WTC11 (cell line): ENCODE results near the gene MRPL46. TPM values are rescaled to one million over a fixed set of nuclear protein-coding genes. Genes with fewer than 3 reads are reported as not detected.

Experiments used
- ATAC-seq: fragments of 200-7000 bp; cut with Tn5 transposase; 2 replicates; pipeline ENCODE4 v1.10.0; 2021; ENCODE audit warnings: mild to moderate bottlenecking, moderate library complexity
- CTCF ChIA-PET: fragments of 300-600 bp; sonication (Branson Sonifier 250); formaldehyde crosslinking; loops from one replicate; lab custom pipeline; 2021; ENCODE audit warnings: antibody characterized with exemption; lab: Charles Lee
- POLR2A ChIA-PET: fragments of 350-600 bp; sonication (Branson Sonifier 250); formaldehyde crosslinking; loops from one replicate; lab custom pipeline; 2021; ENCODE audit warnings: antibody characterized with exemption; lab: Charles Lee
- DNase-seq: peaks from one replicate; pipeline ENCODE4 v3.0.0; 2021; ENCODE audit warnings: low spot score
- H3K27ac Mint-ChIP-seq: 2 replicates; pipeline ENCODE4 v1.8.0; 2021; ENCODE audit warnings: mixed read lengths
- H3K27me3 Mint-ChIP-seq: 2 replicates; pipeline ENCODE4 v1.8.0; 2021; ENCODE audit warnings: low read depth, mild to moderate bottlenecking, moderate library complexity, mixed read lengths
- H3K36me3 Mint-ChIP-seq: 2 replicates; pipeline ENCODE4 v1.8.0; 2021; ENCODE audit warnings: mixed read lengths
- H3K4me1 Mint-ChIP-seq: 2 replicates; pipeline ENCODE4 v1.8.0; 2022; ENCODE audit warnings: mixed read lengths
- H3K4me3 Mint-ChIP-seq: 2 replicates; pipeline ENCODE4 v1.8.0; 2021; ENCODE audit warnings: mild to moderate bottlenecking, moderate library complexity, mixed read lengths
- H3K9me3 Mint-ChIP-seq: 2 replicates; pipeline ENCODE4 v1.8.0; 2021; ENCODE audit warnings: mixed read lengths
- CREM ChIP-seq: sonication (generic); formaldehyde crosslinking; IDR thresholded peaks from 2 replicates; pipeline ENCODE4 v1.8.1; 2022; ENCODE audit warnings: mild to moderate bottlenecking, missing genetic modification reagents, moderate library complexity
- EMX1 ChIP-seq: fragments of 250-450 bp; sonication (Bioruptor Pico); IDR thresholded peaks from 2 replicates; pipeline ENCODE4 v1.8.0; 2021; ENCODE audit warnings: mild to moderate bottlenecking
- FOXK1 ChIP-seq: sonication (generic); formaldehyde crosslinking; IDR thresholded peaks from 2 replicates; pipeline ENCODE4 v1.8.0; 2022; ENCODE audit warnings: mild to moderate bottlenecking, moderate library complexity, missing genetic modification reagents
- GRHL2 ChIP-seq: fragments of 250-450 bp; sonication (Bioruptor Pico); IDR thresholded peaks from 2 replicates; pipeline ENCODE4 v1.8.0; 2022; ENCODE audit warnings: mild to moderate bottlenecking, moderate library complexity; ENCODE audit not compliant: insufficient replicate concordance, severe bottlenecking
- IRF1 ChIP-seq: sonication (generic); formaldehyde crosslinking; IDR thresholded peaks from 2 replicates; pipeline ENCODE4 v1.8.0; 2023; ENCODE audit warnings: missing genetic modification reagents
- JUN ChIP-seq: sonication (generic); formaldehyde crosslinking; IDR thresholded peaks from 2 replicates; pipeline ENCODE4 v1.8.0; 2023; ENCODE audit warnings: mild to moderate bottlenecking, missing genetic modification reagents
- MLX ChIP-seq: sonication (generic); formaldehyde crosslinking; IDR thresholded peaks from 2 replicates; pipeline ENCODE4 v1.8.1; 2023; ENCODE audit warnings: mild to moderate bottlenecking, missing genetic modification reagents, moderate library complexity
- NFE2L1 ChIP-seq: sonication (generic); formaldehyde crosslinking; IDR thresholded peaks from 2 replicates; pipeline ENCODE4 v1.8.1; 2023; ENCODE audit warnings: missing genetic modification reagents
- NFYB ChIP-seq: sonication (generic); formaldehyde crosslinking; conservative IDR thresholded peaks from 2 replicates; pipeline ENCODE4 v1.8.0; 2022; ENCODE audit warnings: low read depth, missing genetic modification reagents
- NR2C2 ChIP-seq: sonication (generic); formaldehyde crosslinking; IDR thresholded peaks from 2 replicates; pipeline ENCODE4 v1.8.0; 2022; ENCODE audit warnings: mild to moderate bottlenecking, missing genetic modification reagents
- NR3C1 ChIP-seq: sonication (generic); formaldehyde crosslinking; conservative IDR thresholded peaks from 2 replicates; pipeline ENCODE4 v1.8.1; 2023; ENCODE audit warnings: low read depth, mild to moderate bottlenecking, missing genetic modification reagents
- OVOL2 ChIP-seq: fragments of 250-450 bp; sonication (Bioruptor Pico); IDR thresholded peaks from 2 replicates; pipeline ENCODE4 v1.9.0; 2021; ENCODE audit warnings: mild to moderate bottlenecking, borderline replicate concordance
- PRRX2 ChIP-seq: fragments of 250-450 bp; sonication (Bioruptor Pico); IDR thresholded peaks from 2 replicates; pipeline ENCODE4 v1.8.0; 2021; ENCODE audit warnings: mild to moderate bottlenecking
- STAT6 ChIP-seq: sonication (generic); formaldehyde crosslinking; conservative IDR thresholded peaks from 2 replicates; pipeline ENCODE4 v1.8.1; 2023; ENCODE audit warnings: mild to moderate bottlenecking, low read depth, missing genetic modification reagents, moderate library complexity
- TCF7 ChIP-seq: sonication (generic); formaldehyde crosslinking; IDR thresholded peaks from 2 replicates; pipeline ENCODE4 v1.8.0; 2022; ENCODE audit warnings: mild to moderate bottlenecking, low read depth, missing genetic modification reagents, moderate library complexity
- ZBTB21 ChIP-seq: sonication (generic); formaldehyde crosslinking; IDR thresholded peaks from 2 replicates; pipeline ENCODE4 v1.8.1; 2023; ENCODE audit warnings: mild to moderate bottlenecking, missing genetic modification reagents, borderline replicate concordance
- ZNF138 ChIP-seq: sonication (generic); formaldehyde crosslinking; conservative IDR thresholded peaks from 2 replicates; pipeline ENCODE4 v1.8.1; 2022; ENCODE audit warnings: mild to moderate bottlenecking, moderate library complexity, missing genetic modification reagents
- ZNF219 ChIP-seq: sonication (generic); formaldehyde crosslinking; IDR thresholded peaks from 2 replicates; pipeline ENCODE4 v1.8.0; 2023; ENCODE audit warnings: missing genetic modification reagents, mild to moderate bottlenecking, borderline replicate concordance
- ZNF281 ChIP-seq: sonication (generic); formaldehyde crosslinking; IDR thresholded peaks from 2 replicates; pipeline ENCODE4 v1.8.0; 2023; ENCODE audit warnings: mild to moderate bottlenecking, missing genetic modification reagents
- ZNF396 ChIP-seq: fragments of 250-450 bp; sonication (Bioruptor Pico); IDR thresholded peaks from 2 replicates; pipeline ENCODE4 v1.8.0; 2021; ENCODE audit warnings: mild to moderate bottlenecking, moderate library complexity, borderline replicate concordance
- ZNF416 ChIP-seq: fragments of 250-450 bp; sonication (Bioruptor Pico); IDR thresholded peaks from 2 replicates; pipeline ENCODE4 v1.9.0; 2021; ENCODE audit warnings: mild to moderate bottlenecking, inconsistent platforms
- ZNF512 ChIP-seq: sonication (generic); formaldehyde crosslinking; IDR thresholded peaks from 2 replicates; pipeline ENCODE4 v1.8.1; 2022; ENCODE audit warnings: missing genetic modification reagents, borderline replicate concordance
- total RNA-seq: library from RNA; stranded (reverse); gene quantifications from 3 replicates; pipeline ENCODE4 v1.2.3, GENCODE V29; 2021

The MRPL46 gene
- total RNA-seq, 1 experiment from 2014 or later: 26.8 TPM

- H3K27ac Mint-ChIP-seq: no peak overlapping the region
- no peak overlapping the region for H3K4me3 Mint-ChIP-seq
- ChIA-PET CTCF (no interaction called here), POLR2A (no interaction called here)
- TF ChIP-seq ZBTB21 (CRISPR knock-in tag) (no peak), NFE2L1 (CRISPR knock-in tag) (no peak), NR2C2 (CRISPR knock-in tag) (no peak), GRHL2 (CRISPR knock-in tag) (no peak), NFYB (CRISPR knock-in tag) (no peak), ZNF138 (CRISPR knock-in tag) (no peak), ZNF512 (CRISPR knock-in tag) (no peak), EMX1 (no peak), TCF7 (no peak), FOXK1 (CRISPR knock-in tag) (no peak), MLX (CRISPR knock-in tag) (no peak), PRRX2 (CRISPR knock-in tag) (no peak), OVOL2 (CRISPR knock-in tag) (no peak), ZNF219 (CRISPR knock-in tag) (no peak)
- H3K4me1 Mint-ChIP-seq: peaks cover 7% of the 10 kb centered on the region; the same call in 1 of the 2 replicates
- ATAC-seq (no peak), DNase-seq (no peak)
- peaks cover 27% of the 10 kb centered on the region for H3K9me3 Mint-ChIP-seq
- H3K36me3 Mint-ChIP-seq: peaks cover 9% of the 10 kb centered on the region
- H3K27me3 Mint-ChIP-seq: peaks cover 22% of the 10 kb centered on the region
Observed at GRCh38 chr15:88441076-88441730, 26.0 kb downstream of the MRPL46 start.

- Mint-ChIP-seq H3K4me3 (no peak overlapping the region), H3K36me3 (peaks cover 9% of the 10 kb centered on the region), H3K27ac (no peak overlapping the region), H3K4me1 (peaks cover 7% of the 10 kb centered on the region; the same call in 1 of the 2 replicates), H3K9me3 (peaks cover 22% of the 10 kb centered on the region), H3K27me3 (peaks cover 22% of the 10 kb centered on the region)
- ChIA-PET CTCF (interaction anchor here (3.3 kb wide), 1 partner anchor 10 kb away, joined by 11 read pairs; no protein-coding TSS in a partner anchor), POLR2A (no interaction called here)
- TF ChIP-seq ZNF281 (CRISPR knock-in tag) (no peak), JUN (CRISPR knock-in tag) (no peak), STAT6 (CRISPR knock-in tag) (no peak), CREM (CRISPR knock-in tag) (no peak), NR3C1 (CRISPR knock-in tag) (no peak), IRF1 (no peak), ZNF396 (CRISPR knock-in tag) (no peak), ZNF416 (CRISPR knock-in tag) (no peak)
- DNase-seq (no peak), ATAC-seq (no peak)
Observed at GRCh38 chr15:88440021-88440420, 27.2 kb downstream of the MRPL46 start.
